ENCODE measurements around the gene STX8.

STX8 gene

GRCh38 chr17:9221147-9221921, 354.3 kb downstream of the STX8 start:
- DNase-seq, result no peak

GRCh38 chr17:9220398-9221146, 355.0 kb downstream of the STX8 start:
- no peak for DNase-seq

- DNase-seq, result no peak
These were observed 355.8 kb downstream of the STX8 start for GRCh38 chr17:9219631-9220397.

GRCh38 chr17:9218911-9219310, 356.7 kb downstream of the STX8 start:
- DNase-seq, result no peak

GRCh38 chr17:9218064-9218635, 357.5 kb downstream of the STX8 start:
- DNase-seq, result no peak

- DNase-seq, result no peak
These were observed 358.2 kb downstream of the STX8 start for GRCh38 chr17:9217151-9218056.

- no peak for DNase-seq
These were observed 360.2 kb downstream of the STX8 start for GRCh38 chr17:9215465-9215864.

- DNase-seq, result no peak
These were observed 362.3 kb downstream of the STX8 start for GRCh38 chr17:9213303-9213640.

- no peak for DNase-seq
These were observed 363.0 kb downstream of the STX8 start for GRCh38 chr17:9212376-9213302.

- no peak for DNase-seq
These were observed 364.4 kb downstream of the STX8 start for GRCh38 chr17:9211133-9211765.

- no peak for DNase-seq
These were observed 365.7 kb downstream of the STX8 start for GRCh38 chr17:9209781-9210370.

GRCh38 chr17:9209347-9209746, 366.3 kb downstream of the STX8 start:
- DNase-seq, result no peak

- no peak for DNase-seq
These were observed 367.1 kb downstream of the STX8 start for GRCh38 chr17:9208381-9209105.

GRCh38 chr17:9206741-9207332, 368.8 kb downstream of the STX8 start:
- no peak for DNase-seq

GRCh38 chr17:9206410-9206703, 369.3 kb downstream of the STX8 start:
- DNase-seq, result no peak

GRCh38 chr17:9205520-9206409, 369.9 kb downstream of the STX8 start:
- no peak for DNase-seq

- no peak for DNase-seq
These were observed 370.8 kb downstream of the STX8 start for GRCh38 chr17:9204637-9205329.

Measured in NCI-H526 (cell line).